Renal pelvis (tissue), 4 donors: ENCODE results near the gene THY1. TPM values are rescaled to one million over a fixed set of nuclear protein-coding genes. Genes with fewer than 3 reads are reported as not detected.
"Not testable (repeated sequence)": the region's sequence is repeated elsewhere in the genome, so short reads cannot be mapped to it uniquely, and the experiment has no call there.

Source experiments
- DNase-seq: peaks from one replicate; pipeline ENCODE4 v3.0.0-alpha.2; 2013
- polyA plus RNA-seq, 3 donors: library from polyadenylated mRNA; unstranded; fragments of 120-200 nt; gene quantifications; one replicate each; pipeline ENCODE4 v1.2.1, GENCODE V29; 2013; ENCODE audit not compliant: insufficient read length in 3 of 3

The THY1 gene
- polyA plus RNA-seq, 3 donors: 70.5 to 87.3 (median 78.1) TPM

- DNase-seq: no peak
These were observed 33.2 kb downstream of the THY1 start for GRCh38 chr11:119389611-119390254.

- no peak for DNase-seq
These were observed 34.9 kb downstream of the THY1 start for GRCh38 chr11:119388103-119388502.

- DNase-seq: no peak
These were observed 38.6 kb downstream of the THY1 start for GRCh38 chr11:119384332-119384731.

- not testable (repeated sequence) for DNase-seq
These were observed 40.5 kb downstream of the THY1 start for GRCh38 chr11:119382513-119382912.

- DNase-seq: no peak
These were observed 40.9 kb downstream of the THY1 start for GRCh38 chr11:119382101-119382500.

GRCh38 chr11:119381181-119381988 lies 41.6 kb downstream of the THY1 start, which contains the start of gene USP2:
Gene USP2 (minus strand): TSS chr11:119381690. CDS start chr11:119373480, 8,210 bp downstream.
- DNase-seq: peak; percentile 95

GRCh38 chr11:119380827-119381180 lies 42.2 kb downstream of the THY1 start:
- DNase-seq: no peak

- DNase-seq: no peak
These were observed 42.7 kb downstream of the THY1 start for GRCh38 chr11:119380160-119380826.

GRCh38 chr11:119378851-119379465 lies 44.0 kb downstream of the THY1 start:
- DNase-seq: no peak

GRCh38 chr11:119377961-119378667 lies 44.9 kb downstream of the THY1 start:
- DNase-seq: no peak

- no peak for DNase-seq
These were observed 45.7 kb downstream of the THY1 start for GRCh38 chr11:119377112-119377901.

GRCh38 chr11:119376197-119376847 lies 46.6 kb downstream of the THY1 start:
- no peak for DNase-seq

- DNase-seq: no peak
These were observed 47.4 kb downstream of the THY1 start for GRCh38 chr11:119375337-119376196.

- DNase-seq: no peak
These were observed 48.2 kb downstream of the THY1 start for GRCh38 chr11:119374632-119375336.

- DNase-seq: peak; percentile 85
These were observed 48.9 kb downstream of the THY1 start for GRCh38 chr11:119373921-119374631.

GRCh38 chr11:119373059-119373920 lies 49.7 kb downstream of the THY1 start:
- DNase-seq: no peak
